22Rv1 (cell line): ENCODE data around the gene CCDC183.
A peak's percentile ranks its signal among the peaks of the same experiment; 100 is the strongest.

ENCODE experiments used
- H3K27ac ChIP-seq: fragments of 450-650 bp; 2 replicates; pipeline ENCODE4 v1.5.1; 2017
- ZFX ChIP-seq: fragments of 450-650 bp; IDR thresholded peaks from 2 replicates; pipeline ENCODE4 v1.6.1; 2017; ENCODE audit warnings: antibody characterized with exemption, borderline replicate concordance
- TF ChIP-seq, protein P1 (sequence below): fragments of 450-650 bp; IDR thresholded peaks from 2 replicates; pipeline ENCODE4 v1.5.1; 2017; ENCODE audit warnings: mild to moderate bottlenecking

Gene CCDC183

DNA sequence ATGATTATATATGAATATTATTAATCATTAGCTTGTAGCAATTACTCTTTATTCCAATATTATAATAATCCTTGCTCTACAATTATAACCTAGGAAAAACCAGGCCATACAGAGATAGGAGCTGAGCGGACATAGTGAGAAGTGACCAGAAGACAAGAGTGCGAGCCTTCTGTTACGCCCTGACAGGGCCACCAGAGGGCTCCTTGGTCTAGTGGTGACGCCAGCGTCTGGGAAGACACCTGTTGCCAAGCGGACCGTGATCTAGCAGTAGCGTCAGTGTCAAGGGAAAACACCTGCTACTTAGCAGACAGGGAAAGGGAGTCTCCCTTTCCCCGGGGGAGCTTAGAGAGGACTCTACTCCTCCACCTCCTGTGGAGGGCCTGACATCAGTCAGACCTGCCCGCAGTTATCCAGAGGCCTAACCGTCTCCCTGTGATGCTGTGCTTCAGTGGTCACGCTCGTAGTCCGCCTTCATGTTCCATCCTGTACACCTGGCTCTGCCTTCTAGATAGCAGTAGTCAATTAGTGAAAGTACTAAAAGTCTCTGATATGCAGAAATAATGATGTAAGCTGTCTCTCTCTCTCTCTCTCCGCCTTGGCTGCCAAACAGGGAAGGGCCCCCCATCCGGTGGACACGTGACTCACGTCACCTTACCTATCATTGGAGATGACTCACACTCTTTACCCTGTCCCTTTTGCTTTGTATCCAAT is 29.6 kb upstream of the CCDC183 start:
- H3K27ac ChIP-seq = 0 out of 2 replicates have a peak overlapping the region, but pooled peaks have one; percentile 7
- TF ChIP-seq, protein P1, sequence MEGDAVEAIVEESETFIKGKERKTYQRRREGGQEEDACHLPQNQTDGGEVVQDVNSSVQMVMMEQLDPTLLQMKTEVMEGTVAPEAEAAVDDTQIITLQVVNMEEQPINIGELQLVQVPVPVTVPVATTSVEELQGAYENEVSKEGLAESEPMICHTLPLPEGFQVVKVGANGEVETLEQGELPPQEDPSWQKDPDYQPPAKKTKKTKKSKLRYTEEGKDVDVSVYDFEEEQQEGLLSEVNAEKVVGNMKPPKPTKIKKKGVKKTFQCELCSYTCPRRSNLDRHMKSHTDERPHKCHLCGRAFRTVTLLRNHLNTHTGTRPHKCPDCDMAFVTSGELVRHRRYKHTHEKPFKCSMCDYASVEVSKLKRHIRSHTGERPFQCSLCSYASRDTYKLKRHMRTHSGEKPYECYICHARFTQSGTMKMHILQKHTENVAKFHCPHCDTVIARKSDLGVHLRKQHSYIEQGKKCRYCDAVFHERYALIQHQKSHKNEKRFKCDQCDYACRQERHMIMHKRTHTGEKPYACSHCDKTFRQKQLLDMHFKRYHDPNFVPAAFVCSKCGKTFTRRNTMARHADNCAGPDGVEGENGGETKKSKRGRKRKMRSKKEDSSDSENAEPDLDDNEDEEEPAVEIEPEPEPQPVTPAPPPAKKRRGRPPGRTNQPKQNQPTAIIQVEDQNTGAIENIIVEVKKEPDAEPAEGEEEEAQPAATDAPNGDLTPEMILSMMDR = peak; percentile 75

DNA sequence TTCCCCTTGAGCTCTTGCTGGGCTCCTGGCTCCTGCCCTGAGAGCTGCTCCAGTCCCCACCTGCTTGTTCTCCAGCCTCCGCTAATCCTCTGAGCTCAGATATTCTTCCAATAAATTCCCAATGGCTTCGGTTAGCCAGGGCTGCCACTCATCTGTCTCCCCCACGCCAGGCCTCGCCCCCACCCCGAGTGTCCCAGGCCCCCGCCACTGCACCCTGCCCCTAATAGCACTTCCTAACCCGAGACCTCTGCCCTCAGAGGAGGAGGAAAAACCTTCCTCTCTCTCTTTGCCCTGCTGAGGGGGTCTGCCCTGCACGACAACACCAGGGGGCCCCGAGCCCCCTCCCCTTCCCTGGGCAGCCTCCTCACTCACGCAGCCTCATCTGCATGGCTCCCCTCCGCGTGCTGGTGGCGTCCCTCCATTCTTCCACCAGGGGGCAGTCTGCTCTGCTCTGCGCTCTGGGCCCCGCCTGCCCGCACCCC is 26.4 kb upstream of the CCDC183 start:
- H3K27ac ChIP-seq = no peak overlapping the region
- TF ChIP-seq ZFX = no peak
- TF ChIP-seq, protein P1 = peak; percentile 49

DNA sequence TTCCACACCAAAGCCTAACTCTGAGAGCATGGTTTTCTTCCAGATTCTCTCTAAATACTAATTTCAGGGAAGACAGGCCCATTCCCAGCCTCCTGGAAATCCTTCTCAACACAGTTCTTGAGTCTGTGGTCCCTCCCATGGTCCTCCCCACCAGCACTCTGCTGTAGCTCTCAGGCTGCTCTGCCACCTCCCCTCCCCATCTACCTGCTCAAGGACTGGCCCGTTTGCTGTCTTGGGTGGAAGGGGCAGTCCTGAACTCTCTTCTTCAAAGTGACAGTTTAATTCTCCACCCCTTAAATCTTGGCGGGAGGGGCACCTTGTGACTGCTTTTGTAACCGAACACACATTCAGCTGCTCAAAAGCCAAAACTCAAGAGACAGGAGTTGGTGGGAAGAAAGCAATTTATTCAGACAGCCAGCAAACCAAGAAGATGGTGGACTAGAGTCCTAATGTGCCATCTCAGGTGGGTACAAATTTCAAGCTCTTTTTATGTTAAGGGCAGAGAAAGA is 24.2 kb upstream of the CCDC183 start:
- no peak for TF ChIP-seq ZFX
- TF ChIP-seq, protein P1 = no peak
- H3K27ac ChIP-seq = no peak overlapping the region

DNA sequence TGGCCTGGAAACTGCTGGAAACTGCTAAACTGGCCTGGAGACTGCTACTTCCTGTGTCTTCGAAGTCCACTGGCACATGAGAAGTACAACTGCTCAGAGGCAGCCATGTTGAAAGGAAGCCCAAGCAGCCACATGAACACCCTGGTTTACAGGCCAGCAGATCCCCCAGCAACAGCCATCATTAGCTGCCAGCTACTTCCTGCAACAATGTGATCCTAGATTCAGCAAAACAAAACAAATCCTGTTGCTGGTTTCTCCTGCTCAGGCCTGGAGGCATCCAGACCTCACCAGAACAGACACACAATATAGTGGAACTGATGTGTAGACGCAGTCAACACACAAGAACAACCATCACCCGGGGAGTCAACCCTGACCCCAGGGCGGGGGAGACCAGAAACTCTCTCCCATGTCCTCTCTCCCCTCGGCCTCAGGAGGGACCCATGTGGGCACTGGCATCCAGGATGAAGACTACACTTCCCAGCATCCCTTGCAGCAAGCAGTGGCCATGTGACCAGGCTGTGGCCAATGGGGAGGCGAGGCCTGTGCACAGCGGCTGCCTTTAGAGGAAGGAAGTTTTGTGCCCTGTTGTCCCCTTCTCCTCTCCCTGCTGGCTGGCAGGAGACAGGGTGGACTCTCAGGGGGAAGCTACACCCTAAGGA is 22.6 kb upstream of the CCDC183 start:
- no peak overlapping the region for H3K27ac ChIP-seq
- no peak for TF ChIP-seq ZFX
- TF ChIP-seq, protein P1 = no peak

DNA sequence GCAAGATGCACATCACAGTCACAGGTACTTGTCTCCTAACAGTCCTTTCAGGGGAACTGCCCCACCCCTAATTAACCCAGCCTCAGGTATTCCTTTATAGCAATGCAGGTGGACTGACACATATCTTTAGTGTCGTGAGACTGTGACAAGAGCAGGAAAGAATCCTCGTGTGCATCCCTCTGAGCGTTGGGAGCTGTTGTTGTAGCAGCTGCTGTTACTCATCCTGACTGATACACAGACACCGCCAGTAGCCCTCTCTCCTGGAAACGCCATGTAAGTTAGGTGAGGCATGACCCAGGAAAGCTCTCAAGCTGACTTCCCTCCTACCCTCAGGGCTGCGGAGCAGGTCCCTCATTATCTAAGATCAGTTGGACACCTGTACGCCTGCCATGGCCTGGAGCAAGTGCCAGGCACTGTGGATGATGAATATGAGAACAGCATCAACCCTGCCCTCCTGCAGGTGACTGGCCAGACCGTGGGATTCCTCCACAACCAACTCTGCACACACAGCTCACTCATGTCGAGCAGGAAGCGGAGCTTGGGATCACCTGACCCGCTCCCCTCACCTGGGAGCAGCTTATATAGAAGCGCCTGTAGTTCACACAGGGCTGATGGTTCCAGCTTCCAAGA is 21.6 kb upstream of the CCDC183 start:
- no peak overlapping the region for H3K27ac ChIP-seq
- TF ChIP-seq, protein P1 = no peak
- TF ChIP-seq ZFX = no peak

DNA sequence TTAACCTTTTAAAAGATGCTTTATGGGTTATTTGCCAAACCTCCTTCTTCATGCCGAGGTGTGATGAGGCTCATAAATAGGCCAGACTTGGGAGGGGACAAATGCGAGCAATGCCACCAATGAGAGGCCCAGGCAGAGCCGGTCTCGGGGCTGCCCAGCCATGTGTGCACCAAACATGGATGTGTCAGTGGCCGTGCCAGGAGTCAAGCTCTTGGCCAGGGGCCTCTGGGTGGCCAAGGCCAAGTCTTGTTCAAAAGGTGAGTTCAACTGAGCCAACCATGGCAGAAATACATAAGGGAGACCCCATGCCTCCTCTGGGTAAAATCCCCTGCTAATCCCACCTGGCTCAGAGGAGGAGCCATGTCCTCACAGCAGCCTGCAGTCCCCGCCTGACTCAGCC is 20.9 kb upstream of the CCDC183 start:
- no peak overlapping the region for H3K27ac ChIP-seq
- no peak for TF ChIP-seq ZFX
- TF ChIP-seq, protein P1 = no peak
